ENCODE measurements around the gene GPATCH2L.

- no peak for TF ChIP-seq POLR2AphosphoS5 (IDR thresholded peaks at IDR 0.05)
- no peak for TF ChIP-seq EP300 (IDR thresholded peaks at IDR 0.05)
- TF ChIP-seq, protein P1, sequence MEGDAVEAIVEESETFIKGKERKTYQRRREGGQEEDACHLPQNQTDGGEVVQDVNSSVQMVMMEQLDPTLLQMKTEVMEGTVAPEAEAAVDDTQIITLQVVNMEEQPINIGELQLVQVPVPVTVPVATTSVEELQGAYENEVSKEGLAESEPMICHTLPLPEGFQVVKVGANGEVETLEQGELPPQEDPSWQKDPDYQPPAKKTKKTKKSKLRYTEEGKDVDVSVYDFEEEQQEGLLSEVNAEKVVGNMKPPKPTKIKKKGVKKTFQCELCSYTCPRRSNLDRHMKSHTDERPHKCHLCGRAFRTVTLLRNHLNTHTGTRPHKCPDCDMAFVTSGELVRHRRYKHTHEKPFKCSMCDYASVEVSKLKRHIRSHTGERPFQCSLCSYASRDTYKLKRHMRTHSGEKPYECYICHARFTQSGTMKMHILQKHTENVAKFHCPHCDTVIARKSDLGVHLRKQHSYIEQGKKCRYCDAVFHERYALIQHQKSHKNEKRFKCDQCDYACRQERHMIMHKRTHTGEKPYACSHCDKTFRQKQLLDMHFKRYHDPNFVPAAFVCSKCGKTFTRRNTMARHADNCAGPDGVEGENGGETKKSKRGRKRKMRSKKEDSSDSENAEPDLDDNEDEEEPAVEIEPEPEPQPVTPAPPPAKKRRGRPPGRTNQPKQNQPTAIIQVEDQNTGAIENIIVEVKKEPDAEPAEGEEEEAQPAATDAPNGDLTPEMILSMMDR (IDR thresholded peaks at IDR 0.05), result no peak
Measured at GRCh38 chr14:76235628-76236027, 83.9 kb downstream of the GPATCH2L start.

Data from stomach (tissue), 4 donors.